HG03025 (cell line): Measurements from ENCODE around the gene CUBN.

Experiments
- ATAC-seq: cut with Tn5 transposase; IDR thresholded peaks from one replicate; pipeline ENCODE4 v1.9.1; 2021; ENCODE audit warnings: mild to moderate bottlenecking, moderate library complexity; ENCODE audit not compliant: unreplicated experiment, low FRiP score

The CUBN gene

DNA sequence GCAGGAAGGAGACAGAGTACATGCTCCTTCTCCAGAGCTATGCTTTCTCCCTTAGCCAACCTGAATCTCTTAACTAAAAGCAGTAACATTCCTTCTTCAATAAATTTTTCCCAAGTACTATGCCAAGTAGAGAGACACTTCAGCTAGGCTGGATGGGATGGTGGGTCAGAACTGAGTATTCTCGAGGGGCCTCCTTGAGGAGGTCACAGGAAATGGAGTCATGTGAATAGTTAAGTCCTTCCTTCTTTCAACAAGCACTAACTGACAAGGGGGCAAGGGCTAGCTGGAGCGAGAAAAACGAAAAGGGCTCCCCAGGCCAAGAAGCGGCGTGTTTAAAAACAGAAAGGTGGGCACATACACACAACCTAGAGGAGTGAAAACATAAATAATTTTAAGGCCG is 317.8 kb downstream of the CUBN start:
- no peak for ATAC-seq

DNA sequence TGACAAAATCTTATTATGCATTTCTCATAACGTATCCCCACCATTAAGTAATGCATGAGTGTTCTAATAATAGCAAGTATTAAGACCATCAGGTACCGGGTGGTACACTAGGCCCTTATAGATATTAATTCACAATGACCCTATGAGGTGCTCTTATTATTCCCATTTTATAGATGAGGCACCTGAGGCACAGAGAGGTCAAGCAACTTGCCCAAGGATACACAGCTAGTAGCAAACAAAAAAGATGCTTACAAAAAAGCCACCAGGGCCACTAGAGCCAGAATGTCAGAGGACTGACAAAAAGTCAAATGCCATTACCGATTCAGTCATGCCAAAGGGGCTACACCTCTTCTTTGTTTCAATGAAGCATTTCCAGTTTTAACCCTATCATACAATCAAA is 318.3 kb downstream of the CUBN start:
- no peak for ATAC-seq

DNA sequence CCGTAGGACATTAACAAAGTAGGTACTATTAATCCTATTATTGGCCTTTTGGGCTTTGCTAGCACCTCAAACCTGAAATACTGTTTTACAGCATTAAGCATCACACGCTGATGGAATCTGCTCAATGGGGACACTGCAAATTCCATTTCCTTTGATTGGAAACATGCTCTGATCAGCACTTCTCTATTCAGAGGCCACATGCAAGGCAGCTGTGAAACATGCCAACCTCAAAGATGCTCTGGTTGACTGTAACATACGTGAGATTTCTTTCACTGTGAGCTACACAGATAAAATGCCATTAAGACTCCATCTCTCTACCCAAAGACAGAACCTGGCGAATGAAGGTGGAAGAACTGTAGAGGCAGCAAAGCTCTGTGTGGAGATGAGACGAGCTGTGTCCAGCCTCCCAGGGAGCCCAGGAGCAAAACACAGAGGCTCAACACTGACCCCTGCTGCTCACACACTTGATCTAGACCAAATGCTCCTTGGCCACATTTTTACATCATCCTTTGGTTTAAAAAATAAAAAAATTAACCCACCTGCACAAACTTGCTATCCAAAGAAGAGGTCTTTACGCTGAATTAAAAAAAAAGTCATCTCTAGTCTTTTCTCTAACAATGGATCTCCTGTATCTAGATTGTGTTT is 320.4 kb downstream of the CUBN start:
- peak; percentile 63 for ATAC-seq

DNA sequence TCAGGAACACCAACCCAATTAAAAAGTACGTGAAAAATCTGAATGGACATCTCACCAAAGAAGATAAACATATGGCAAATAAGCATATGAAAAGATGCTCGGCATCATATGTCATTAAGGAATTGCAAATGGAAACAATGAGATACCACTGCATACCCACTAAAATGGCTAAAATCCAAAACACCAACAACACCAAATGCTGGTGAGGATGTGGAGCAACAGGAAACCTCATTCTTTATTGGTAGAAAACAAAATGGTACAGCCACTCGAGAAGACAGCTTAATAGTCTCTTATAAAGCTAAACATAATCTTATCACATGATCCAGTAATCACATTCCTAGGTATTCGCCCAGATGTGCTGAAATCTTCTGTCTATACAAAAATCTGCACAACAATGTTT is 325.5 kb downstream of the CUBN start:
- no peak for ATAC-seq

DNA sequence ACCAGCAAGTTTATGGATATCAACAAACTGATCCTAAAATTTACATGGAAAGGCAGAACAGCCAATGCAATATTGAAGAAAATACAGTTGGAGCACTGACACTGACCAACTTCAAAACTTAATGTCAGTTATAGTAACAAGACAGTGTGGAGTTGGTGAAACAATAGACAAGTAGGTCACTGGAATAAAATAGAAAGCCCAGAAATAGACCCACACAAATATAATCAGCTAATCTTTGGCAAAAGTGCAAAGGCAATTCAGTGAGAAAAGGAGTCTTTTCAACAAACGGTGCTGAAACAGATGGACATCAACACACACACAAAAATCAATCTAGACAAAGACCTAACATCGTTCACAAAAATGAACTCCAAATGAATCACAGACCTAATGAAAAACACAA is 326.1 kb downstream of the CUBN start:
- ATAC-seq = no peak

DNA sequence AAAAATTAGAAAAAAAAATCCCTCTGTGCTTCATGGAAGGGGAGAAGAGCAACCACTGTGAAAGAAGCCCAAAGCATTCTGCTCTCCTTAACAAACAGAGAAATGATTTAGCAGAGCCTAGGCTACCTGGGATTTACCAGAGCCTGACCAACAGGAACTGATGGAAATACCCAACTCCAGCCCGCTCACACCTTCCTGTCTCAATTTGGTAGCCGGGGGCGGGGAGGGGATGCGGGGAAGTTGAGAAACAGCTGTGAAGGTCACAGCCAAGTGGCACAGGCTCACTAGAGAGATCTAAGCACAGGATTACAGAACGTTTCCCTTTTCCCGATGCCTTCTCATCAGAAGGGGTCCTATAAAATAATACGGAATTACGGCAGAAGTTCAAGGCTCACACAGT is 330.0 kb downstream of the CUBN start:
- peak; percentile 75 for ATAC-seq

DNA sequence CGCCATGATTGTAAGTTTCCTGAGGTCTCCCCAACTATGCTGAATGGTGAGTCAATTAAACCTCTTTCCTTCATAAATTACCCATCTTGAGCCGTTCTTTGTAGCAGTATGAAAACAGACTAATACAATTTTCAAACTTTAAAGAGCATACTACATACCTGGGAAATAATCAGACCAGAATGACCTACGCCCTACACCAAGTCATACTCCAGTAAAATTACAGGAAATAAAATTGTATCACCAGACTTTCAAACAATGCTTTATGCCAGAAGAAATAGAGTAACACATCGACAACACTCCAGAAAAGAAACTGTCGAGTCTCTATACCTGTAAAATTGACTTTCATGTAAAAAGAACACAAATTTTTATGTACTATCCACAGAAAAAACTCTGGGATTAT is 331.0 kb downstream of the CUBN start:
- ATAC-seq = no peak

DNA sequence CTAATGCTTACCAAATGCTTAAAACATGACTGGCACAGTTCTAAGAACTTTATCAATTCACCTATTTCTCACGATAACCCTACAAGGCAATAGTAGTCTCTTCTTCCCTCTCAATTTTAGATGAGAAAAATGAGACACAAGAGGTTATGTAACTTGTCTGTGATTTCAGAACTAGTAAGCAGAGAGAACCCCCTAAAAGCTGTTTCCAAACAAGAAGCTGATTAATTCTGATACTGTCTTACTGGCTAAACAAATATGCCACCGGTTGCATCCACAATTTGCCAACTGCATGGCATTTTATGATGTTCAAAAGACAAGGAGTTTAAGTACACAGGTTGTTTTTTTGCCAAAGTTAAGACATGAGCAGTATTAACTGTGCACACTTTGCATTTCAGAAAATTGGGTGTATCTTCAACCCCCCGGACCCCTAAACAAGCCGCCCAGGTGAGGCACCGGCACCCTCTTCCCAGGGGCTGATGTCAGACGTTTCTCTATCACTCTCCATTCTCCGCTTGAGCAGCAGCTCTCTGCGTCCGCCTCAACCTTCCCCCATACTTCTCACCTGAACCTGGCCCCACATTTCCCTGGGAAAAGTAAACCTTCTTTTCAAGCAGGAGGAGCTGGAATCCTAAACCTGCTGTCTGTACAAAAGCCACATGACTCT is 334.1 kb downstream of the CUBN start:
- ATAC-seq = no peak

DNA sequence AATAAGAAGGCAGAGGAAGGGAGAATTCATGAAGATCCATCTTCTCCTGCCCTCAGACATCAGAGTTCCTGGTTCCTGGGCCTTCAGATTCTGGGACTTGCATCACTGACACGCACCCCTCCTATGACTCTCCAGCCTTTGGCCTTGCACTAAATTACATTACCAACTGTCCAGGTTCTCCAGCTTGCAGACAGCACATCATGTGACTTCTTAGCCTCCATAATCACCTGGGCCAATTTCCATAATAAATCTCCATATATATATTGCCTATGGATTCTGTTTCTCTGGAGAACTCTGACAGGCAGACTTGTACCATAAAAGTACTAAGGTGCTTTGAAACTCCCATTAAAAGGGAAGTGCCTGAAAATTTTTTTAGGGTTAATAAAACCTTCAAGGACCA is 335.6 kb downstream of the CUBN start:
- no peak for ATAC-seq

DNA sequence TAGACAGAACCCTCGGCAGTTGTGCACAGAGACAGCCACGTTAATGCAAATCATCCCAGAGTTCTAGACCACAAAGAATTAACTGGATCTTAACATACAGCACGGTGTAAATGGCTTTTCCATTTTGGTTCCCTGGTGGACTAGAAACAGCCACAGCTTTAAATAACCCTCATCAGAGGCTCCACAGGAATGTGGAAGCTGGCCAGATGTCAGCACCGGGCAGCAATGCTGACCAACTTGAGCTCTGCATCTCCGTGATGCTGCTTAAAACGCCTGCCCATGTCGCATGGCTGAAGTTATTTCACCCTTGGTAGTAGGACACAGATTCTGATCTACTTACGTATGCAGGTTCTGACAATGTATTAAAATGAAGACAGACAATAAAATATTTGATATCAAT is 336.9 kb downstream of the CUBN start:
- no peak for ATAC-seq

DNA sequence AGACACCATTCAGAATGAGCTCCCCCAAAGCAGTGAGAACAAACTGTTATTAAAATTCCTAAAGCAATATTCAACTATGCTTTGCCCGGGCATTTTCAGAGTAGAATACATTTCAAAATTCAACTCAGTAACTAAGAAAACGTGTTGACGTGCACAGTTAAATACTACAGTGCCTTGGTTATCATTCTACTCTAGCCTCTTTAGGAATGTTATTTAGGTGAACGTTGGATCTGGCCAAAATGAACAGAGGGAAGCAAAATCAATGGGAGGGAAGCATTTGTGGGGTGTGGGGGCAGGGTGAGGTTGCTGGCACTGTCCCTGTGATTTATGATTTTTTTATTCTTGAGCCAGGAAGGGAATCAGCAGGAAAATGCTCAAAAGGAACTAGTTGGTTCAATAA is 339.8 kb downstream of the CUBN start:
- no peak for ATAC-seq

DNA sequence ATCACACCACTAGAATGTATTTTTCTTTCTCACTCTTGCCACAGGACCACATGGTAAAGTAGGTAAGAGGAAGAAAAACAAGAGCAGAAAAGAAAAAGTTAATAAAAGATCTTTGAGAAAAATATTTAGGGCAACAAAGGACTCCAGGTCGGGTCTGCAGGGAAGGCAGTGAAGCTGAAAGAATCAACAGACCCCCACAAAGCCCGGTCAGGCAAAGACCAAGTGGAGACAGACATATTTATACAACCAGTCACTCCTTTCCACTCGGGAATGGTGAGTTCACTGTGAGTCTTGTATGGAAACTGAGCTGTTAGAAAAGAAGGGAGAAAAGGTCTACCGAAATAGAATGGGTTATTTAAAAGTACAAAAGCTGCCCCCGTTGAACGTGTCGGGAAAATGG is 340.4 kb downstream of the CUBN start:
- ATAC-seq = no peak

DNA sequence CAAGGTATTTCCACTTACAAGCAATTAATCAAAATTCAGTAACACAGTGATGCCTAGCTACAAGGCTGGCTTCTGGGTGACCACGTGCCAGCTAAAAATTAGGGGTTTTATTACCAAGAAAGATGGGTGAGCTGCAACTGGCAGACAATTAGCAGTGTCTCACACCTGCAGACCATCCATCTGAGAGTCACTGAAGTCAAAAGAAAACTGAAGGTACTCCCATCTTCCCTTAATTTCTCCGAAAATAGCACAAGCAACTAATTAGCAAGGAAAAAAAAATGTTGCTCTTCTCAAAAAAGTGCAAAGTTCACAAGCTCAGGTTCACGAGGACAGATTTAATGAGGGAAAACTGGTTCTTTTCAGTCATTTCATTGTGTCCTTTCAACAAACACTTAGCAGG is 340.8 kb downstream of the CUBN start:
- ATAC-seq = no peak

DNA sequence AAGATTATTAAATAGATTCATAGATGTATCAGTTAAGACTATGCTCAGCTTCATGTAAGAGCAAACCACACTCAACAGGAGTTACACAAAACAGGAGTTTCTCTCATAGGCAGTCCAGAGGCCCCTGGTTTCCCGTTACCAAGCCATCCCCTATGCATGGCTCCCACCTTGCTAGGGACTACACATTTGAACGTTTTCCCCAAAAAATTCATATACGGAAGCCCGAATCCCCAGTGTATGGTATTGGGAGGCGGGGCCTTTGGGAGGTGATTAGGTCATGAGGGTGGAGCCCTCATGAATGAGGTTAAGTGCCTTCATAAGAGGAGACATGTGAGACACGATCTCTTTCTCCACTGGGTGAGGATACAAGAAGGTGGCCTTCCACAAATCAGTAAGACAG is 341.5 kb downstream of the CUBN start:
- ATAC-seq = no peak

DNA sequence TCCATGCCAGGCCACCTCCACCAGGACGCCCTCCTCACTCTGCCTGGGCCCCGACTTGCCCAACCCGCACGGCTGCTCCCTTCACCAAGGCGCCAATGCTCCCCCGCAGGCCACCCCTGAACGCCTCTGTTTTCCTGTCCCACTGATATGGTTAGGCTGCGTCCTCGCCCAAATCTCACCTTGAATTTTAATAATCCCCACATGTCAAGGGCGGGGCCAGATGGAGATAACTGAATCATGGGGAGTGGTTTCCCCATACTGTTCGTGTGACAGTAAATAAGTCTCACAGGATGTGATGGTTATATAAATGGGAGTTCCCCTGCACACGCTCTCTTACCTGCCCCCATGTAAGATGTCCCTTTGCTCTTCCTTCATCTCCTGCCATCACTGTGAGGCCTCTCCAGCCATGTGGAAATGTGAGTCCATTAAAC is 342.2 kb downstream of the CUBN start:
- no peak for ATAC-seq

DNA sequence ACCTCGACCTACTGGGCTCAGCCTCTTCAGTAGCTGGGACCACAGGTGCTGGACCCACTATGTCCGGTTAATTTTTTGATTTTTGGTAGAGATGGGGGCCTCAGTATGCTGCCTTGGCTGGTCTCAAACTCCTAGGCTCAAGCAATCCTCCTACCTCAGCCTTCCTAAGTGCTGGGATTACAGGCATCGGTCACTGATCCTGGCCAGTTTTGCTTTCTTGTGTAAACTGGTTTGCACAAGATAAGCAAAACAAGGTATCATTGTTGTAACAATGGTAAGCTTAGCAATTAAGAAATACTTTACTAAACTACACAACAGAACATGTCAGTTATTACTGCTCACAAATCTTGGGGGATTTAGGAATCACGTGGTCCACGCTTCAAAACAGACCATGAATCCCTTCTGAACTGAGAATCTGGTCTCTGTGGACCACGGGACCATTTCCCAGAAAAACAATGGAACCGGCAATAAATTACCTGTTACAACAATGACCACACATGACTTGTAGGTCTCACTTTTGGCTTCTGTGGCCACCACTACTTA is 349.2 kb downstream of the CUBN start:
- no peak for ATAC-seq

DNA sequence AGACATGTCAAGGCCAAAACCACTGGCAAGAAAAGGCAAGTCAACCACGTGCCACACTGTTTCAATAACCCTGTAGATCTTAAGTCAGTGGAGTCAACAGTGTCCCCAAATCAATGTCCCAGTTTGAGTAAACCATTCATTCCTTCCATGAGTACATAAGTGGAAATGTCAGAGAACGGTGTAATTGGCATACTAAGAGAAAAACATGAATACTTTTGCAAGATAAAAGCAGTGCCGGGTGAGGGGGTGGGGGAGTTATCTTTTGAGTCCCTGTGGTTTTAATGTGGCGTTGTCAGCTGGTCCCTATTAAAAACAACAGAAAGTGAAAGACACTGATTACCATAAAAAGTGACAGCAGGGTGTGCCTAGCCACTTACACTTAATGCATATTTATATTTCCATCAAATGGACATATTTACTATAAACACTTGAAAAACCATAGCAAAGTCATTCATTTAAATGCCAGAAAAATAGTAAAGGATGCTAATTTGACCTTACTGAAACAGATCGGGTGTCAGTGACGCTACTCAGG is 350.2 kb downstream of the CUBN start:
- ATAC-seq = peak; percentile 82

DNA sequence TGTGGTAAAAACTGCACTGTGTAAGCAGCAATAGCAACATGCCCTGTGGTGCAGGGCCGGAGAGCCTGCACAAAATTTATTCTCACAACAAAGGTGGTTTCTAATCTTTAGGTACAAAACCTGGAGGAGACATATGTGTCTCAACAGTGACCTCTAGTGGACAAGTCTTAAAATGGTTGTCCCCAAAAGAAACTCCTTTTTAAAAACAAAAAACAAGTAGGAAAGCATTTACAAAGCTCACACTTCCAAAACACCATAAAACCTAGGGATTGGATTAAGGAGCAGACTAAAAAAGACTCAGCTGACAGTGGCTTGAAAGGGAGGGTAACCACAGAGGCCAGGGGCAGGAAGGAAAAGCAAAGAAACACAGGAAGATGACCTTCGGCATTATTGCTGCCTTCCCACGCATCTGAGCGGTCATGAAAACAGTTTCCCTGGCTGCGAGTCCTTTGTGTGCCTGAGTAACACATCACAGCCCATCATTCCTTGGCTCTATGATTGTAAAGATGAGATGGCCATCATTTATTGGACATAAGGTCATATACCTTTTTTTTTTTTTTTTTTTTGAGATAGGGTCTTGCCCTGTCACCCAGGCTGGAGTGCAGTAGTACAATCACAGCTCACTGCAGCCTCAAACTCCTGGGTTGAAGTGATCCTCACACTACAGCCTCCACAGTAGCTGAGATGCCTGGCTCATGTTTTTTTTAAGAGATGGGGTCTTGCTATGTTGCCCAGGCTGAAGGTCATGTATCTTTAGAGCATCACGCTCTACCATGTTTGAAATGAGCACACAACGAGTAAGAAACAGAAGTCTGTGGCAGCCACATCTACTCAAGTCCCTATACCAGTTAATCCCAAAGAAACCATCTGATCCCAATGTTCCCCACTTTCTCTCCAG is 351.9 kb downstream of the CUBN start:
- no peak for ATAC-seq

DNA sequence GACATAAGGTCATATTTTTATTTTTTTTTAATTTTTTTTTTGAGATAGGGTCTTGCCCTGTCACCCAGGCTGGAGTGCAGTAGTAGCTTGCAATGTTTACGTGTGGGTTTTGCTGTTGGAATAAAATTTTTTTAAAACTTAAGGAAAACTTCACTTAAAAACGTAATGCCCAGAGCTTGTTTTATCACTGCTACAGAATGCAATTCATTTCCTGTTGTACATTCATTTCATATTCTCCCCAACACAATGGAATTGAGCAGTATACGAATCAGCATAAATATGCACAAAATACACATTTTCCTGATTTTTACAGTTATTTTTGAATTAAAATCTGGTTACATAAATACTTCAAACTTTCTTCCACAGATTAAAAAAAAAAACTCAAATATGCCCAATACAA is 352.7 kb downstream of the CUBN start:
- ATAC-seq = no peak
